MCF 10A (cell line): ENCODE results near the gene GDPGP1. TPM values are rescaled to one million over a fixed set of nuclear protein-coding genes. Genes with fewer than 3 reads are reported as not detected.

ENCODE experiments used
- BruUV-seq: library from RNA; stranded (reverse); fragments of 400-500 nt; replicated peaks from 2 replicates; lab custom pipeline; 2021; lab: Mats Ljungman, UMichigan
- CTCF ChIA-PET: fragments of 300-600 bp; sonication (Branson Sonifier 250); formaldehyde crosslinking; extraction: SDS; loops from one replicate; lab custom pipeline; 2021; ENCODE audit warnings: antibody characterized with exemption, inconsistent platforms; lab: Yijun Ruan, JAX
- POLR2A ChIA-PET: fragments of 300-600, 350-650 bp; sonication (Branson Sonifier 250); formaldehyde crosslinking; extraction: SDS; loops from one replicate; lab custom pipeline; 2020; ENCODE audit warnings: antibody characterized with exemption, inconsistent platforms; lab: Yijun Ruan, JAX
- DNase-seq: peaks from one replicate; pipeline ENCODE4 v3.0.0-alpha.2; 2018; ENCODE audit not compliant: unreplicated experiment
- H3K27ac Mint-ChIP-seq: one replicate; pipeline ENCODE4 v1.8.0; 2022; ENCODE audit warnings: mild to moderate bottlenecking, low read depth, mixed read lengths; ENCODE audit not compliant: unreplicated experiment
- H3K27me3 Mint-ChIP-seq: one replicate; pipeline ENCODE4 v1.8.0; 2022; ENCODE audit warnings: mixed read lengths; ENCODE audit not compliant: insufficient read depth, unreplicated experiment
- H3K36me3 Mint-ChIP-seq: one replicate; pipeline ENCODE4 v1.8.0; 2022; ENCODE audit warnings: mild to moderate bottlenecking, moderate library complexity, mixed read lengths; ENCODE audit not compliant: insufficient read depth, unreplicated experiment
- H3K4me1 Mint-ChIP-seq: one replicate; pipeline ENCODE4 v1.8.0; 2022; ENCODE audit warnings: mixed read lengths; ENCODE audit not compliant: insufficient read depth, unreplicated experiment
- H3K4me3 Mint-ChIP-seq: one replicate; pipeline ENCODE4 v1.8.0; 2022; ENCODE audit warnings: mild to moderate bottlenecking, moderate library complexity, mixed read lengths; ENCODE audit not compliant: unreplicated experiment
- H3K9me3 Mint-ChIP-seq: one replicate; pipeline ENCODE4 v1.8.0; 2022; ENCODE audit warnings: mixed read lengths; ENCODE audit not compliant: unreplicated experiment
- CTCF ChIP-seq: fragments of 200-600 bp; IDR thresholded peaks from one replicate; pipeline ENCODE4 v1.8.0; 2022; ENCODE audit warnings: antibody characterized with exemption, mild to moderate bottlenecking; ENCODE audit not compliant: unreplicated experiment
- intact Hi-C: fragments of 100-400 bp; cut with micrococcal nuclease; formaldehyde crosslinking; loops from 2 replicates; pipeline ENCODE4 v1.14.1; 2022
- total RNA-seq: library from RNA; stranded (reverse); gene quantifications from 2 replicates; pipeline ENCODE4 v1.2.3, GENCODE V29; 2022

GDPGP1 gene
- total RNA-seq, 1 experiment from 2014 or later: 3.4 TPM

- no TSS peak for BruUV-seq
- no peaks in the 10 kb centered on the region for H3K27me3 Mint-ChIP-seq
- CTCF ChIA-PET: interaction anchor here (0.6 to 4.5 kb wide), 34 partner anchors 8 to 1656 kb away, joined by 3 to 54 read pairs (median 4); partner anchors contain the start of gene UNC45A
- DNase-seq: no peak
- TF ChIP-seq CTCF: no peak
- POLR2A ChIA-PET: no interaction called here
- intact Hi-C loops: no loop called here
- no peaks in the 10 kb centered on the region for H3K36me3 Mint-ChIP-seq
- no peak overlapping the region for H3K4me3 Mint-ChIP-seq
- H3K27ac Mint-ChIP-seq: no peak overlapping the region
- no peaks in the 10 kb centered on the region for H3K9me3 Mint-ChIP-seq
- peaks cover 6% of the 10 kb centered on the region for H3K4me1 Mint-ChIP-seq
Observed at GRCh38 chr15:90294159-90294558, 60.1 kb downstream of the GDPGP1 start.

GRCh38 chr15:90294601-90295269 lies 60.7 kb downstream of the GDPGP1 start:
- DNase-seq: no peak
- POLR2A ChIA-PET: no interaction called here
- no peak overlapping the region for H3K4me3 Mint-ChIP-seq
- H3K4me1 Mint-ChIP-seq: peaks cover 6% of the 10 kb centered on the region
- H3K36me3 Mint-ChIP-seq: no peaks in the 10 kb centered on the region
- intact Hi-C loops: no loop called here
- CTCF ChIA-PET: interaction anchor here (0.6 to 4.5 kb wide), 6 partner anchors 11 to 1655 kb away, joined by 4 to 54 read pairs (median 6); no protein-coding TSS in a partner anchor
- BruUV-seq: no TSS peak
- no peaks in the 10 kb centered on the region for H3K27me3 Mint-ChIP-seq
- no peak for TF ChIP-seq CTCF
- H3K27ac Mint-ChIP-seq: no peak overlapping the region
- H3K9me3 Mint-ChIP-seq: no peaks in the 10 kb centered on the region

- no peaks in the 10 kb centered on the region for H3K36me3 Mint-ChIP-seq
- no TSS peak for BruUV-seq
- peaks cover 6% of the 10 kb centered on the region for H3K4me1 Mint-ChIP-seq
- ChIA-PET CTCF (interaction anchor here (0.8 to 4.5 kb wide), 5 partner anchors 11 to 591 kb away, joined by 3 to 38 read pairs (median 7); no protein-coding TSS in a partner anchor), POLR2A (interaction anchor here (1.1 to 1.3 kb wide), 2 partner anchors 21 to 83 kb away, joined by 3 read pairs; no protein-coding TSS in a partner anchor)
- H3K27ac Mint-ChIP-seq: no peak overlapping the region
- no peak overlapping the region for H3K4me3 Mint-ChIP-seq
- no peak for TF ChIP-seq CTCF
- H3K27me3 Mint-ChIP-seq: no peaks in the 10 kb centered on the region
- DNase-seq: no peak
- intact Hi-C loops: no loop called here
- H3K9me3 Mint-ChIP-seq: no peaks in the 10 kb centered on the region
Observed at GRCh38 chr15:90295270-90295648, 61.2 kb downstream of the GDPGP1 start.

Other genes starting within 250 kb of the GDPGP1 start
- 27.3 and 32.2 TPM in 2 replicates for gene ZNF710, start 232.9 kb upstream of the GDPGP1 start, total RNA-seq
- gene IDH2, start 131.7 kb upstream of the GDPGP1 start, total RNA-seq: 4.2 and 10.2 TPM in 2 replicates
- gene SEMA4B, start 32.9 kb upstream of the GDPGP1 start, total RNA-seq: 38.6 and 46.4 TPM in 2 replicates
- 45.6 and 50.5 TPM in 2 replicates for gene CIB1, start 268 bp upstream of the GDPGP1 start, total RNA-seq
- 0.47 TPM in 1 of 2 replicates, not detected in the other for gene TTLL13, start 15.3 kb downstream of the GDPGP1 start, total RNA-seq
- gene NGRN, start 31.5 kb downstream of the GDPGP1 start, total RNA-seq: 70.5 and 77.0 TPM in 2 replicates
- 2.6 and 4.8 TPM in 2 replicates for gene ZNF774, start 118.1 kb downstream of the GDPGP1 start, total RNA-seq
- 264 and 284 TPM in 2 replicates for gene IQGAP1, start 154.0 kb downstream of the GDPGP1 start, total RNA-seq